Esophagus muscularis mucosa (tissue), 4 donors: ENCODE data around the gene PRR23E. TPM values are rescaled to one million over a fixed set of nuclear protein-coding genes. Genes with fewer than 3 reads are reported as not detected.
A peak's percentile ranks its signal among the peaks of the same experiment; 100 is the strongest.

ENCODE experiments used
- DNase-seq: peaks from one replicate; pipeline ENCODE4 v3.0.0-alpha.2; 2017; ENCODE audit errors: extremely low spot score
- H3K27ac ChIP-seq, 4 donors: fragments of 200-600 bp; sonication (generic); replicated peaks in 1 of 4; 1 replicate in 3 of 4; 2 replicates in 1 of 4; pipeline ENCODE4 v1.5.1; 2016 to 2019; ENCODE audit warnings: mild to moderate bottlenecking in 1 of 4
- H3K27me3 ChIP-seq, 4 donors: fragments of 200-600 bp; sonication (generic); one replicate each; pipeline versions ENCODE4 v1.5.1 to v1.6.0; 2016 to 2019
- H3K36me3 ChIP-seq, 4 donors: fragments of 200-600 bp; sonication (generic); one replicate each; pipeline ENCODE4 v1.5.1; 2016 to 2019
- H3K4me1 ChIP-seq, 4 donors: fragments of 200-600 bp; sonication (generic); one replicate each; pipeline ENCODE4 v1.5.1; 2016 to 2019
- H3K4me3 ChIP-seq, 4 donors: fragments of 200-600 bp; sonication (generic); 1 replicate in 2 of 4; 2 replicates in 2 of 4; pipeline ENCODE4 v1.5.1; 2016 to 2019; ENCODE audit warnings: mild to moderate bottlenecking in 4 of 4, moderate library complexity in 1 of 4
- H3K9me3 ChIP-seq, 4 donors: fragments of 200-600 bp; sonication (generic); 1 replicate in 3 of 4; 2 replicates in 1 of 4; pipeline ENCODE4 v1.5.1; 2016 to 2019
- EP300 ChIP-seq: sonication (generic); formaldehyde crosslinking; IDR thresholded peaks from one replicate; pipeline ENCODE4 v1.6.1; 2017; ENCODE audit warnings: antibody characterized with exemption
- POLR2A ChIP-seq: fragments of 450-650 bp; IDR thresholded peaks from one replicate; pipeline ENCODE4 v1.6.1; 2017; ENCODE audit warnings: antibody characterized with exemption, moderate library complexity, mild to moderate bottlenecking, low read depth
- POLR2AphosphoS5 ChIP-seq, 2 donors: sonication (generic); formaldehyde crosslinking; IDR thresholded peaks; one replicate each; pipeline ENCODE4 v1.6.1; 2017; ENCODE audit warnings: antibody characterized with exemption in 2 of 2
- WGBS: methylation state at CpG from one replicate; pipeline ENCODE4 v1.1.5; 2018; 5-methylcytosine and 5-hydroxymethylcytosine counted together
- intact Hi-C: fragments of 100-400 bp; cut with DNase I; formaldehyde crosslinking; loops from one replicate; pipeline ENCODE4 v1.15.1; 2023
- total RNA-seq, 4 donors: library from RNA; depleted of rRNA; stranded (reverse); fragments of >200 nt; gene quantifications; one replicate each; pipeline versions ENCODE4 v1.1.0 to v1.2.1, GENCODE V29; 2016
- TF ChIP-seq, protein P1 (sequence below), 3 experiments: fragments of 200-600 bp in 2 of 3; fragments of 450-650 bp in 1 of 3; sonication (generic) in 2 of 3; IDR thresholded peaks; one replicate each; pipeline ENCODE4 v1.5.1; 2017 to 2019; ENCODE audit warnings: antibody characterized with exemption in 3 of 3, mild to moderate bottlenecking in 2 of 3, moderate library complexity in 1 of 3

PRR23E gene
- total RNA-seq, 4 donors from 2014 or later, result not detected

DNA sequence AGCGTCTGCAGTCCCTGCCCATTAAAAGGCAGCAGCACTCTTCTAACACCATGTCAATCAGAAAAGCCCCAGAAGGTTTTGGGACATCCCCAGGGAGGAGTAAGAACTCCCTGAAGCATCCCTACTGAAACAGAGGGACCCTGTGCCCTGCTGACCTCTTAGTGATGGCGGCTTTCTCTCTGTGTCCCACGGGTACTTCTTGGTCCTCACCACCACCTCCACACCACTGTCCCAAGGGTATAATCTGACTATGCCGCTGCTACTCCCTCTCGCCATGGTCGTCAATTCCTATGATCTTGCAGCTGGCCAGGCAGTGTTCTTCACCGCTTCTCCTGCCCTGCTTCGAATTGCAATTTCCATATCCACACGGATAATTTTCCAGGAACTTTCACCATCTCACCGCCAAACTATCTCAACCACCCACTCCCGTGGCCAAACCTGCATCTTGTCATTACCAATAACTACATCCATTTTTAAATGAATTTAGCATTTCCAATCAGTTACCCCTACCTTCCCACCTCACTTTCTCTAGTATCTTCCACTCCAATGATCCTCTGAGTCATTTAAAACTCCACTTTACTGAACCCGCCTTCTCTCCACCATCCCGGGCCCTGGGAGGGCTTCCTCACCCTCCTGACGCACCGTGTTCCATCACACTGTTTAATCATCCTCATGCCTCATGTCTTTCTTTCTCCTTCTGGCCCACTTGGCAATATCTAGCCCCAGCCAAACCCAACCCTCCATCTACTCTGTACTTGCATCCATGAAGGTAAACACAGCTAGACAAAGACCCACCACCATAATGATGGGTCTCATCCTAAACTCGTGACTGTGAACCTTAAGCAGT lies 23.7 kb downstream of the PRR23E start:
- H3K27me3 ChIP-seq, result peaks cover 0 to 42% (median 0%) of the 10 kb centered on the region in 4 donors
- no peaks in the 10 kb centered on the region for H3K9me3 ChIP-seq
- no peak overlapping the region for H3K4me3 ChIP-seq
- TF ChIP-seq EP300 (no peak), POLR2AphosphoS5 (IDR thresholded peaks at IDR 0.05) (no peak), POLR2A (no peak)
- TF ChIP-seq, protein P1, sequence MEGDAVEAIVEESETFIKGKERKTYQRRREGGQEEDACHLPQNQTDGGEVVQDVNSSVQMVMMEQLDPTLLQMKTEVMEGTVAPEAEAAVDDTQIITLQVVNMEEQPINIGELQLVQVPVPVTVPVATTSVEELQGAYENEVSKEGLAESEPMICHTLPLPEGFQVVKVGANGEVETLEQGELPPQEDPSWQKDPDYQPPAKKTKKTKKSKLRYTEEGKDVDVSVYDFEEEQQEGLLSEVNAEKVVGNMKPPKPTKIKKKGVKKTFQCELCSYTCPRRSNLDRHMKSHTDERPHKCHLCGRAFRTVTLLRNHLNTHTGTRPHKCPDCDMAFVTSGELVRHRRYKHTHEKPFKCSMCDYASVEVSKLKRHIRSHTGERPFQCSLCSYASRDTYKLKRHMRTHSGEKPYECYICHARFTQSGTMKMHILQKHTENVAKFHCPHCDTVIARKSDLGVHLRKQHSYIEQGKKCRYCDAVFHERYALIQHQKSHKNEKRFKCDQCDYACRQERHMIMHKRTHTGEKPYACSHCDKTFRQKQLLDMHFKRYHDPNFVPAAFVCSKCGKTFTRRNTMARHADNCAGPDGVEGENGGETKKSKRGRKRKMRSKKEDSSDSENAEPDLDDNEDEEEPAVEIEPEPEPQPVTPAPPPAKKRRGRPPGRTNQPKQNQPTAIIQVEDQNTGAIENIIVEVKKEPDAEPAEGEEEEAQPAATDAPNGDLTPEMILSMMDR (IDR thresholded peaks at IDR 0.05), result no peak
- intact Hi-C loops, result no loop called here
- H3K4me1 ChIP-seq, result peaks cover 0 to 12% (median 3%) of the 10 kb centered on the region in 4 donors
- WGBS, result 81% methylated on average over 16 of the region's 16 CpGs
- no peak for DNase-seq
- no peaks in the 10 kb centered on the region for H3K36me3 ChIP-seq
- no peak overlapping the region for H3K27ac ChIP-seq

DNA sequence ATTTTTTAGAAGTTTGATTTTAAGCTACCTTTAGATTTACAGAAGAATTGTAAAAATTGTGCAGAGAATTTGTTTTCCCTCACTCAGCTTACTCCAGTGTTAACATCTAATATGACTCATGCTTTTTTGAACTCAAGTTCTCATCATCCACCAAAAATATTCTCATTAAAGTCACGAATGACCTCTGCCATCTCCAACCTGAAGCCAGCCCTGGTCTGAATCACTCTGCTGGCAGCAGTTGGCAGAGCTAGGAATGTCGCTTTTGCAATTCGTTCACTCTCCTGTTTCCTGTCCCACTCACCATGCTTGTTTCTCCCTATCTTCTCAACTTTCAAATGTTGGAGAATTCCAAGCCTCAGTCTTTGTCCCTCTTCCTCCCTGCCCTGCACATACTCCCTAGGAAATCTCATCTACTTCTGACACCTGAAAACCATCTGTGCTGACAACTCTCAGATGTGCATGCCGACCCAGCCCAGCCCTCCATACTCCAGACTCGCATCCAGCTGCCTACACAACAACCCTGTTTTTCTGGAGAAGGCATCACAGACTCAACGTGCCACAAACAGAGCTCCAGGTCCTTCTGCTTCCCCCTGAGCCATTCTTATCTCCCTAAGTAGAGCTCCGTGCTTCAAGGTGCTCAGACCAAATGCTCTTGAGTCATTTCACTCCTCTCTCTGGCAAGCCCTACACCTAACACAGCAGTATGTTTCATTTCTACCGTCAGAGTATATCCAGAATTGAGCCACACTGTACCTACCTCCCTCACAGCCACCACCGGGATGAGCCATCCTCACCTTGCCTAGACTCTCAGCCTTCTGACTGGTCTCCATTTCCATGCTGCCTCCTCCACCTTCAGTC lies 24.9 kb downstream of the PRR23E start:
- WGBS, result 61% methylated on average over 9 of the region's 9 CpGs
- no peak for TF ChIP-seq POLR2AphosphoS5 (IDR thresholded peaks at IDR 0.05)
- TF ChIP-seq EP300, result no peak
- TF ChIP-seq POLR2A, result no peak
- TF ChIP-seq, protein P1 (IDR thresholded peaks at IDR 0.05), result no peak
- Histone ChIP-seq H3K4me1 (peaks cover 0 to 12% (median 3%) of the 10 kb centered on the region in 4 donors), H3K4me3 (no peak overlapping the region), H3K9me3 (no peaks in the 10 kb centered on the region), H3K27ac (no peak overlapping the region), H3K27me3 (peaks cover 0 to 33% (median 0%) of the 10 kb centered on the region in 4 donors), H3K36me3 (no peaks in the 10 kb centered on the region)
- no peak for DNase-seq
- intact Hi-C loops, result no loop called here

DNA sequence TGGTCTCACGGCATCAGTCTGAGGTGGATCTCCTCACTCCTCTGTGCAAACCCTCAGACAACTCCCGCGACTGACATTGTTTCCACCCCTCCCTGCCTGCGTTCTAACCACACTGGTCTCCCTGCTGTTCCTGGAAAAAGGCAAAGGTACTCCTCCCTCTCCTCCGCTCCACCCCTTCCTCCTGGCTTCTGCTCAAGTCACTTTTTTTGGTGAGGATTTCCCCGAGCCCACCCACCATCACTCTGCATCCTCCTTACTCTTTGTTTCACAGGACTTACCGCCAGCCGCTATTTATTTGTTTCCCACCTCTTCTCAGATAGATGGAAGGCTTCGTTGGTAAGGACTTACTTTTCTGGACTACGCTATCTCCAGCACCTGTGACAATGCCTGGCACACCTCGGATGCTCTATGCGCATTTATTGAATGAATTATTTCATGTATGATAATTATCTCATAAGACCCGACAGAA lies 25.6 kb downstream of the PRR23E start:
- H3K4me1 ChIP-seq, result peaks cover 0 to 12% (median 3%) of the 10 kb centered on the region in 4 donors
- H3K27ac ChIP-seq, result no peak overlapping the region
- no peaks in the 10 kb centered on the region for H3K36me3 ChIP-seq
- DNase-seq, result no peak
- 73% methylated on average over 13 of the region's 13 CpGs for WGBS
- H3K4me3 ChIP-seq, result no peak overlapping the region
- intact Hi-C loops, result no loop called here
- H3K27me3 ChIP-seq, result peaks cover 0 to 33% (median 0%) of the 10 kb centered on the region in 4 donors
- no peaks in the 10 kb centered on the region for H3K9me3 ChIP-seq
- TF ChIP-seq, protein P1 (IDR thresholded peaks at IDR 0.05), result no peak
- TF ChIP-seq POLR2AphosphoS5 (IDR thresholded peaks at IDR 0.05) (no peak), POLR2A (no peak), EP300 (no peak)

- WGBS, result 43% methylated on average over 9 of the region's 9 CpGs
- TF ChIP-seq POLR2AphosphoS5 (IDR thresholded peaks at IDR 0.05) (no peak), POLR2A (no peak), EP300 (no peak)
- TF ChIP-seq, protein P1 (IDR thresholded peaks at IDR 0.05), result no peak
- Histone ChIP-seq H3K9me3 (peaks cover 0 to 11% (median 10%) of the 10 kb centered on the region in 4 donors), H3K27ac (no peak overlapping the region), H3K4me1 (peaks cover 0 to 12% (median 3%) of the 10 kb centered on the region in 4 donors), H3K27me3 (peaks cover 0 to 33% (median 0%) of the 10 kb centered on the region in 4 donors), H3K4me3 (no peak overlapping the region), H3K36me3 (no peaks in the 10 kb centered on the region)
- intact Hi-C loops, result no loop called here
- peak; percentile 57 for DNase-seq
Measured at GRCh38 chr3:127220497-127220896, 27.6 kb downstream of the PRR23E start.
